GM23338 (cell line): ENCODE data around the gene ZNF638. TPM values are rescaled to one million over a fixed set of nuclear protein-coding genes. Genes with fewer than 3 reads are reported as not detected.

Experiments
- CREB1 ChIP-seq: fragments of 250-450 bp; sonication (Bioruptor Pico); IDR thresholded peaks from 2 replicates; pipeline ENCODE4 v1.5.0; 2020; ENCODE audit warnings: low read depth, mild to moderate bottlenecking, moderate library complexity
- EZH2 ChIP-seq: fragments of 200-600 bp; sonication (generic); IDR thresholded peaks from one replicate; pipeline ENCODE4 v1.8.0; 2017; ENCODE audit warnings: antibody characterized with exemption, mild to moderate bottlenecking, low read depth; ENCODE audit not compliant: unreplicated experiment
- EZH2phosphoT487 ChIP-seq: fragments of 200-600 bp; sonication (generic); IDR thresholded peaks from one replicate; pipeline ENCODE4 v1.8.1; 2018; ENCODE audit warnings: antibody characterized with exemption; ENCODE audit not compliant: unreplicated experiment
- JUNB ChIP-seq: IDR thresholded peaks from one replicate; pipeline ENCODE4 v1.6.1; 2016; ENCODE audit warnings: antibody characterized with exemption; ENCODE audit not compliant: unreplicated experiment
- STAT1 ChIP-seq: IDR thresholded peaks from one replicate; pipeline ENCODE4 v1.6.1; 2016; ENCODE audit warnings: antibody characterized with exemption; ENCODE audit not compliant: unreplicated experiment
- ZNF114 ChIP-seq: fragments of 250-450 bp; sonication (Bioruptor Pico); IDR thresholded peaks from 2 replicates; pipeline ENCODE4 v1.5.0; 2020; ENCODE audit warnings: mild to moderate bottlenecking, moderate library complexity
- polyA plus RNA-seq: library from polyadenylated mRNA; unstranded; fragments of >200 nt; fragmentation: Nextera tagmentation; extraction: Ambion mirVana; gene quantifications from 2 replicates; pipeline ENCODE4 v1.2.1, GENCODE V29; 2016
- total RNA-seq: library from RNA; depleted of rRNA; stranded (reverse); fragments of >200 nt; shearing (Covaris generic); gene quantifications from 2 replicates; pipeline ENCODE4 v1.2.3, GENCODE V29; 2014
- TF ChIP-seq, protein P1 (sequence below): fragments of 250-450 bp; sonication (Bioruptor Pico); IDR thresholded peaks from 2 replicates; pipeline ENCODE4 v1.5.0; 2020; ENCODE audit warnings: mild to moderate bottlenecking, moderate library complexity
- TF ChIP-seq, protein P2 (sequence below), 2 experiments: fragments of 200-600 bp in 1 of 2; sonication (generic) in 1 of 2; conservative IDR thresholded peaks; 2 replicates each; pipeline versions ENCODE4 v1.5.1 to v1.6.1; 2016 to 2017; ENCODE audit warnings: antibody characterized with exemption in 2 of 2, low read depth in 2 of 2, mild to moderate bottlenecking in 2 of 2, moderate library complexity in 1 of 2
- TF ChIP-seq, protein P3 (sequence below): IDR thresholded peaks from 2 replicates; pipeline ENCODE4 v1.6.1; 2016; ENCODE audit warnings: antibody characterized with exemption

The ZNF638 gene
- total and polyA plus RNA-seq, 2 experiments from 2014 or later, result 185 to 190 TPM

DNA sequence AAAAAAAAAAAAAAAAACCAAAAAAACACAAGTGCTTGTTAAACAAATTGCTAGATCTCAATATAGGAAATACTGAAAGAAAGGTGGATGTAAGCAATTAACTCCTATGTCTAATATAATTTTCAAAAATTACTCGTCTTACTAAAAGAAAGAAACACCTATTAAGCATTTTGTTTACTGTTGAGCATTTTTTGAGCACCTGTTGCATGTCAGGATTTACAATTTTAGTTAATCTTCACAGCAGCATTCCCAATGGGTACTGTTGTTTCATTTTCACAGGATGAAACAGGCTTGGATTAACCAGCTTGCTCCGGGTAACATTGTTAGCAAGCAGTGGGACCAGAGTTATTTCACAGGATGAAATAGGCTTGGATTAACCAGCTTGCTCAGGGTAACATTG is 4.8 kb downstream of the ZNF638 start (continued):
- TF ChIP-seq, protein P1, sequence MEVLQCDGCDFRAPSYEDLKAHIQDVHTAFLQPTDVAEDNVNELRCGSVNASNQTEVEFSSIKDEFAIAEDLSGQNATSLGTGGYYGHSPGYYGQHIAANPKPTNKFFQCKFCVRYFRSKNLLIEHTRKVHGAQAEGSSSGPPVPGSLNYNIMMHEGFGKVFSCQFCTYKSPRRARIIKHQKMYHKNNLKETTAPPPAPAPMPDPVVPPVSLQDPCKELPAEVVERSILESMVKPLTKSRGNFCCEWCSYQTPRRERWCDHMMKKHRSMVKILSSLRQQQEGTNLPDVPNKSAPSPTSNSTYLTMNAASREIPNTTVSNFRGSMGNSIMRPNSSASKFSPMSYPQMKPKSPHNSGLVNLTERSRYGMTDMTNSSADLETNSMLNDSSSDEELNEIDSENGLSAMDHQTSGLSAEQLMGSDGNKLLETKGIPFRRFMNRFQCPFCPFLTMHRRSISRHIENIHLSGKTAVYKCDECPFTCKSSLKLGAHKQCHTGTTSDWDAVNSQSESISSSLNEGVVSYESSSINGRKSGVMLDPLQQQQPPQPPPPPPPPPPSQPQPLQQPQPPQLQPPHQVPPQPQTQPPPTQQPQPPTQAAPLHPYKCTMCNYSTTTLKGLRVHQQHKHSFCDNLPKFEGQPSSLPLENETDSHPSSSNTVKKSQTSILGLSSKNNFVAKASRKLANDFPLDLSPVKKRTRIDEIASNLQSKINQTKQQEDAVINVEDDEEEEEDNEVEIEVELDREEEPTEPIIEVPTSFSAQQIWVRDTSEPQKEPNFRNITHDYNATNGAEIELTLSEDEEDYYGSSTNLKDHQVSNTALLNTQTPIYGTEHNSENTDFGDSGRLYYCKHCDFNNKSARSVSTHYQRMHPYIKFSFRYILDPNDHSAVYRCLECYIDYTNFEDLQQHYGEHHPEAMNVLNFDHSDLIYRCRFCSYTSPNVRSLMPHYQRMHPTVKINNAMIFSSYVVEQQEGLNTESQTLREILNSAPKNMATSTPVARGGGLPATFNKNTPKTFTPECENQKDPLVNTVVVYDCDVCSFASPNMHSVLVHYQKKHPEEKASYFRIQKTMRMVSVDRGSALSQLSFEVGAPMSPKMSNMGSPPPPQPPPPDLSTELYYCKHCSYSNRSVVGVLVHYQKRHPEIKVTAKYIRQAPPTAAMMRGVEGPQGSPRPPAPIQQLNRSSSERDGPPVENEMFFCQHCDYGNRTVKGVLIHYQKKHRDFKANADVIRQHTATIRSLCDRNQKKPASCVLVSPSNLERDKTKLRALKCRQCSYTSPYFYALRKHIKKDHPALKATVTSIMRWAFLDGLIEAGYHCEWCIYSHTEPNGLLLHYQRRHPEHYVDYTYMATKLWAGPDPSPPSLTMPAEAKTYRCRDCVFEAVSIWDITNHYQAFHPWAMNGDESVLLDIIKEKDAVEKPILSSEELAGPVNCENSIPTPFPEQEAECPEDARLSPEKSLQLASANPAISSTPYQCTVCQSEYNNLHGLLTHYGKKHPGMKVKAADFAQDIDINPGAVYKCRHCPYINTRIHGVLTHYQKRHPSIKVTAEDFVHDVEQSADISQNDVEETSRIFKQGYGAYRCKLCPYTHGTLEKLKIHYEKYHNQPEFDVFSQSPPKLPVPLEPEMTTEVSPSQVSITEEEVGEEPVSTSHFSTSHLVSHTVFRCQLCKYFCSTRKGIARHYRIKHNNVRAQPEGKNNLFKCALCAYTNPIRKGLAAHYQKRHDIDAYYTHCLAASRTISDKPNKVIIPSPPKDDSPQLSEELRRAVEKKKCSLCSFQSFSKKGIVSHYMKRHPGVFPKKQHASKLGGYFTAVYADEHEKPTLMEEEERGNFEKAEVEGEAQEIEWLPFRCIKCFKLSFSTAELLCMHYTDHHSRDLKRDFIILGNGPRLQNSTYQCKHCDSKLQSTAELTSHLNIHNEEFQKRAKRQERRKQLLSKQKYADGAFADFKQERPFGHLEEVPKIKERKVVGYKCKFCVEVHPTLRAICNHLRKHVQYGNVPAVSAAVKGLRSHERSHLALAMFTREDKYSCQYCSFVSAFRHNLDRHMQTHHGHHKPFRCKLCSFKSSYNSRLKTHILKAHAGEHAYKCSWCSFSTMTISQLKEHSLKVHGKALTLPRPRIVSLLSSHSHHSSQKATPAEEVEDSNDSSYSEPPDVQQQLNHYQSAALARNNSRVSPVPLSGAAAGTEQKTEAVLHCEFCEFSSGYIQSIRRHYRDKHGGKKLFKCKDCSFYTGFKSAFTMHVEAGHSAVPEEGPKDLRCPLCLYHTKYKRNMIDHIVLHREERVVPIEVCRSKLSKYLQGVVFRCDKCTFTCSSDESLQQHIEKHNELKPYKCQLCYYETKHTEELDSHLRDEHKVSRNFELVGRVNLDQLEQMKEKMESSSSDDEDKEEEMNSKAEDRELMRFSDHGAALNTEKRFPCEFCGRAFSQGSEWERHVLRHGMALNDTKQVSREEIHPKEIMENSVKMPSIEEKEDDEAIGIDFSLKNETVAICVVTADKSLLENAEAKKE (CRISPR knock-in tag), result no peak
- TF ChIP-seq EZH2 (no peak), EZH2phosphoT487 (no peak), STAT1 (no peak), CREB1 (CRISPR knock-in tag) (no peak), JUNB (no peak), ZNF114 (CRISPR knock-in tag) (no peak)
- TF ChIP-seq, protein P2, sequence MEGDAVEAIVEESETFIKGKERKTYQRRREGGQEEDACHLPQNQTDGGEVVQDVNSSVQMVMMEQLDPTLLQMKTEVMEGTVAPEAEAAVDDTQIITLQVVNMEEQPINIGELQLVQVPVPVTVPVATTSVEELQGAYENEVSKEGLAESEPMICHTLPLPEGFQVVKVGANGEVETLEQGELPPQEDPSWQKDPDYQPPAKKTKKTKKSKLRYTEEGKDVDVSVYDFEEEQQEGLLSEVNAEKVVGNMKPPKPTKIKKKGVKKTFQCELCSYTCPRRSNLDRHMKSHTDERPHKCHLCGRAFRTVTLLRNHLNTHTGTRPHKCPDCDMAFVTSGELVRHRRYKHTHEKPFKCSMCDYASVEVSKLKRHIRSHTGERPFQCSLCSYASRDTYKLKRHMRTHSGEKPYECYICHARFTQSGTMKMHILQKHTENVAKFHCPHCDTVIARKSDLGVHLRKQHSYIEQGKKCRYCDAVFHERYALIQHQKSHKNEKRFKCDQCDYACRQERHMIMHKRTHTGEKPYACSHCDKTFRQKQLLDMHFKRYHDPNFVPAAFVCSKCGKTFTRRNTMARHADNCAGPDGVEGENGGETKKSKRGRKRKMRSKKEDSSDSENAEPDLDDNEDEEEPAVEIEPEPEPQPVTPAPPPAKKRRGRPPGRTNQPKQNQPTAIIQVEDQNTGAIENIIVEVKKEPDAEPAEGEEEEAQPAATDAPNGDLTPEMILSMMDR (conservative IDR thresholded peaks at IDR 0.05; ENCODE audit: low read depth in 2 of 2), result no peak
- TF ChIP-seq, protein P3, sequence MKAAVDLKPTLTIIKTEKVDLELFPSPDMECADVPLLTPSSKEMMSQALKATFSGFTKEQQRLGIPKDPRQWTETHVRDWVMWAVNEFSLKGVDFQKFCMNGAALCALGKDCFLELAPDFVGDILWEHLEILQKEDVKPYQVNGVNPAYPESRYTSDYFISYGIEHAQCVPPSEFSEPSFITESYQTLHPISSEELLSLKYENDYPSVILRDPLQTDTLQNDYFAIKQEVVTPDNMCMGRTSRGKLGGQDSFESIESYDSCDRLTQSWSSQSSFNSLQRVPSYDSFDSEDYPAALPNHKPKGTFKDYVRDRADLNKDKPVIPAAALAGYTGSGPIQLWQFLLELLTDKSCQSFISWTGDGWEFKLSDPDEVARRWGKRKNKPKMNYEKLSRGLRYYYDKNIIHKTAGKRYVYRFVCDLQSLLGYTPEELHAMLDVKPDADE, result no peak
